Astrocyte of the hippocampus (primary cell): ENCODE measurements around the gene RASA3.
"Not testable (repeated sequence)": the region's sequence is repeated elsewhere in the genome, so short reads cannot be mapped to it uniquely, and the experiment has no call there.

ENCODE experiments used
- DNase-seq: peaks from one replicate; pipeline ENCODE4 v3.0.0; 2011; ENCODE audit warnings: low read depth, low spot score

Gene RASA3

DNA sequence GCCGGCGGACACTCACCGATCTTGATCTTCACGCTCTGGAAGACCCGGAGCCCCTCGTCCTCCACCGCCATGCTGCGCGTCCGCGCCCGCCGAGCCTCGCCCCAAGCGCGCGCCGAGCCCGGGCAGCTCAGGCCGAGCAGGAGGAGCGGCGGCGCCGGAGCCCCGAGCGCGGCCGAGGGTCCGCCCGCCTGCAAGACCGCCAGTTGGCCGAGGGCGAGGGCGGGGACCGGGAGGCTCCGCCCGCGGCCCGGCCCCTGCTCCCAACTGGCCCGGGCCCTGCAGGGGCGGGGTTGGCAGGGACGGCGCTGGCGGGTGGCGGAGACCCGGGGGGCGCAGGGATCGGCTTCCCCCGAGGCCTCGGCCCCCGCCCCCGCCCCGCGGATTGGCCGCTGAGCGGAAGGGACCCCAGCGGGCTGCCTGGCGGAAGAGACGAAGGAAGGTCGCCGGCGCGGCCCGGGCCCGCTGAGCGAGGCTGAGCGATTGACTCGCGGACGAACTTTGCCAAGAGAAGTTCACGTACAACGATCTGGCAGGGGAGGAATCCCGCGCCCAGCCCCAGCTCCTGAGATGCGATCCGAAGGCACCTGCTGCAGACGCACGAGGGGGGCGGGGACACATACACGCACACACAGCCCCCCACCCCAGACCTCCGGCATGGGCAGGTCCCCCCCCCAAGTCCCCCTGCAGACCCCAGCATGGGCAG, at the start of gene RASA3:
TSS of gene RASA3 (minus strand) at position 205 of the 703 bp plus-strand sequence. CDS start at position 71, 134 bp downstream.
- DNase-seq = peak; percentile 95

DNA sequence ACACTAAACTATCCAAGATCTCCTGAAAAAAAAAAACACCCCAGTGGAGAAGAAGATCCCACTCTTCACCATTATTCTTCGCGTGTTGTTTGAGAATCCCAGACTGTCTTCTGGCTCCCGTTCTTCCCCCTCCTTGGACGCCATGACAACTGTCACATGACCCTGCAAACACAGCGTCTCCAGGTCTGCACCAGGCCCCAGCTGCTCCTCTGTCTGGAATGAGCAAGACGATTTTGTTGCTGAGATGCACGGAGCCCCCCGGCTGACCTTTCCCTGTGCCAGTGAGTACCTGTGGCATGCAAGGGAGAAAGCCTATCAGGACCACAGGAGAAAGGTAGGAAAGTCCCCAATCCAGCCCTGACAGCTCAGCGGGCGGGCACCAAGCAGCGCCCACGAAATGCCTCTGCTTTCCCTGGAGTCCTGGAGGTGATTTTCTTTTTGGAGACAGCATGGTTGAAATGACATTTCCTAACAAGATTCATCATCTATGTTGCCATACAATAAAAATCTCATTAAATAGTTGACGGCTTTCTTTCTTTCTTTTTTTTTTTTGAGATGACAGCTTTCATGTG, 46.8 kb upstream of the RASA3 start, which contains the start of gene CFAP97D2:
TSS of gene CFAP97D2 (plus strand) at position 171 of the 572 bp plus-strand sequence. CDS start at position 245, 74 bp downstream.
- DNase-seq = no peak

- DNase-seq = no peak
Observed at GRCh38 chr13:114177245-114178010, 45.0 kb upstream of the RASA3 start.

- not testable (repeated sequence) for DNase-seq
Observed at GRCh38 chr13:114176359-114176902, 44.0 kb upstream of the RASA3 start.

DNA sequence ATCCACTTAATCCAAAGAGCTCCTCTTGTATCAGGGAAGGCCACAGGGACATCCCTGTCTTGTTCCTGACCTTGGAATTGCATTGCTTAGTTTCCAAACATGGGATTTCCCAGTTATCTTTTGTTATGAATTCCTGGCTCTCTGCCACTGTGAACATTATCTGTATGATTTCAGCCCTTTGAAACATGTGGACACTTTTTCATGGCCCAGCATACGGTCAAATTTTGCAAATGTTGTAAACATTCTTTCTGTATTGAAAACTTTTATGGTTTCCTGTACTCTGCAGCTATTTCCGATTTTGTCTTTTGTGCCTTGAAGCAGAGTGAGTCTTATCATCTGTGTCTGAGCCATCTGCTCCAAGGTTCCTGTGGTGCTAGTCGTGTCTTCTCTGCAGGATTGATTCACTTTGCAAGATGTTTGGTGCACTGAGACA, 42.1 kb upstream of the RASA3 start:
- no peak for DNase-seq

DNA sequence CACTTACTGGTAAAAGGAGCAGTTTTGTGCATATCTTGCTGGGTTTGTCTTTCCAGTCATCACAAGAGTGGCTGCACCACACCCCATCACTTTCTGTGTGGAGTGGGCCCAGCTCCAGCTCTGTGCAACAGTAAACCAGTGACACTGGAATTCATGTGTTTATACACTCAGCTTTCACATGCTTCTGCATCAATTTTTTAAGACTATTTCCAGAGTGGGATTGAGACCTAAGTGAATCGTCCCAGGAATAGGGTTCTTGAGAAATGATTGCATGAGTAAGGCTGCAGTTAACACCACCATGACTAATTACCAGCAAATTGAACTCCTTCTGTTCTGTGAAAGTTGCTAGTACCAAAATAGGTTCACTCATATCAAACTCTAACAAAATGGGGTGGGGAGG, 41.3 kb upstream of the RASA3 start:
- DNase-seq = no peak

GRCh38 chr13:114173272-114173671, 40.8 kb upstream of the RASA3 start:
- DNase-seq = no peak

DNA sequence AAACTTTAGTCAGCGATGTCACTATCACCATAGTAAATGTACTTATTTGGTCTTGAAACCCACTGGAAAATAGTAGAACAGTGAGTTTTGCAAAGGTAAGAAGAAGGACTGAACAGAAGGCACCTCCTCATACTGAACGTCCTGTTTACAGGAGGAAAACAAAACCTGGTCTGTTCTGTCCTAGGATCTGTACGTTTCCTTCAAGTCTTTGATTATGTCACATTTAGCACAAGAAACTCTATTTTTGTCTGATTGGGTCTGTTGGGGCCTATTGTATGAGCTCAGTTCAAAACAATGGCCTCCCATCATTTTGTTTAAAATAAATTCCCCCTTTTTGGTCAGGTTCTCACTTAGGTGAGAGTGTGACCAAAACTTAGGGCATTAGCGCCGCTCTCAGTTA, 35.5 kb upstream of the RASA3 start:
- no peak for DNase-seq

- peak; percentile 60 for DNase-seq
Observed at GRCh38 chr13:114167426-114167825, 35.0 kb upstream of the RASA3 start.

- DNase-seq = peak; percentile 68
Observed at GRCh38 chr13:114166381-114167131, 34.1 kb upstream of the RASA3 start.

DNA sequence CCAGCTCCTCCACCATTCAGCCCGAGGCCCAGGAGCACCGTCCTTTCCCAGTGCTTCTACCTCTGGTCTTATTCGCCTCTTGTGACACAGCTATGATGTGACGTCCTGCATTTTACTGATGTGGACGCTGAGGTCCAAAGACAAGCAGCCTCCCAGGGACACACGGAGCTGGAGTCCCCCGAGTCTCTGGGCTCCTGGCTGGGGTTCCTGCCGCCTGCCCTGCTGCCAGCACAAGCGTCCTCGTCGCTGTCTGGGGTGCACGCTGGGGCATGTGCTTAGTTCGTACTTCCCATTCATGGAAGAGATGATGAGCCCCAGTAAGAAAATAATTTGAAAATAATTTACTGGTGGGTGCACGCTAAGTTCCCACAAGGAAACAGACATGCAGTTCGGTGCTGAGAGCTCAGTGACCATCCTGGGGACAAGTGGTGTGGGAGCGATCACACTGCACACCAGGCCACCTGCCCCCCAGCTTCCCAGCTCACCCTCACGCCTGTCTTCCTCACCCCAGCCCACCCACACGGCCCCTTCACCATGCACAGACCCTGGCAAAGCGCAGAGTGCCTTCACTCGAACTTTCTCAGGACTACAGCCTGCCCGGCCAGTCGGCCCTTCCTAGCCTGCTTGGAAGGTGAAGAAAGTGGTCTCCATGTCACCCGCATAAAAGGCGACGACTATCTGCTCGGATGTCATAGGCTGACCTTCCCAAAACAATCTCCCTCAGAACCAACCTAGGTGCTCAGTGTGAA, 32.4 kb upstream of the RASA3 start:
- no peak for DNase-seq

DNA sequence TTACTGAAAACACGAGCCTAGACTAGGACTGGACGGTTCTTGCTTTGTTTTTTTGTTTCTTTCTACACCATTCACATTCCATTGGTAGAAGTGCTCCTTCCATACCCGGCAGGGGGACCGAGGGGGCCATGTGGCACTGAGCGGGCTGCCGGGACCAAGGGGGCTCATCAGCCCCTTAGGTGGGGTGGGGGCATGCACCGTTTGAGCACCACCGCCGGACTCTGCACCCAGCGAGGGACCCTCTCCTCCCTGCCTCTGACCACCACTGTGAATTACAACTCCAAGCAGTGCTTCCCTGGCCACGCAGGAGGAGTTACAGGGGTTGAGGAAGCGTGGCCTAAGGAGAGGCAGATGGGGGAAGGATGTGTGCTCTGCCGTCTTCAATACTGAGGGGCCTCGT, 31.6 kb upstream of the RASA3 start:
- no peak for DNase-seq

GRCh38 chr13:114162533-114162922, 30.1 kb upstream of the RASA3 start:
- no peak for DNase-seq

GRCh38 chr13:114161644-114162532, 29.5 kb upstream of the RASA3 start:
- no peak for DNase-seq

DNA sequence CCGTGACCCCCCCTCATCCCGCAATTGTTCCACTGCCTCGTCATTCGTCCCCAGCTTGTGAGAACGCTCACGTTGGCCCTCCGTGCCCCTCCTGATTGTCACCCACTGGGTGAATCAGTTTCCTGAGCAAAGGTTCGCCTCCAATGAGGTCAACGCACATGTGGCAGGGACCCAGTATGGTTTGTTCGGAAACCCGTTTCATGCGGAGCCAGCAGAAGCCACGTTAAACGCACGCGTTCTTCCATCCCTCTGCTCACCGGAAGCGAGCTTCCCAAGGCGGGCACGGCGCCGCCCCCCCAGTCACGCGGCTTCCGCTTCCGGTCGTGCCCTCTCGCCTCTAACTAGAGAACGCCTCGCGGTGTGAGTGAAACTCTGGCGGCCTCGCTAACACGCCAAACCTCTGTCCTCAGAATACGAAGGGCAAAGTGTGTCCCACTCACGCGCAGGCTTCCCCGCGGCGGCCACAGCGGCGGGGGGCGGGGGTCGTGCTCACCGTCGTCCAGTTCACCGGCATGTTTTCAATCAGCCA, 28.7 kb upstream of the RASA3 start:
- no peak for DNase-seq

DNA sequence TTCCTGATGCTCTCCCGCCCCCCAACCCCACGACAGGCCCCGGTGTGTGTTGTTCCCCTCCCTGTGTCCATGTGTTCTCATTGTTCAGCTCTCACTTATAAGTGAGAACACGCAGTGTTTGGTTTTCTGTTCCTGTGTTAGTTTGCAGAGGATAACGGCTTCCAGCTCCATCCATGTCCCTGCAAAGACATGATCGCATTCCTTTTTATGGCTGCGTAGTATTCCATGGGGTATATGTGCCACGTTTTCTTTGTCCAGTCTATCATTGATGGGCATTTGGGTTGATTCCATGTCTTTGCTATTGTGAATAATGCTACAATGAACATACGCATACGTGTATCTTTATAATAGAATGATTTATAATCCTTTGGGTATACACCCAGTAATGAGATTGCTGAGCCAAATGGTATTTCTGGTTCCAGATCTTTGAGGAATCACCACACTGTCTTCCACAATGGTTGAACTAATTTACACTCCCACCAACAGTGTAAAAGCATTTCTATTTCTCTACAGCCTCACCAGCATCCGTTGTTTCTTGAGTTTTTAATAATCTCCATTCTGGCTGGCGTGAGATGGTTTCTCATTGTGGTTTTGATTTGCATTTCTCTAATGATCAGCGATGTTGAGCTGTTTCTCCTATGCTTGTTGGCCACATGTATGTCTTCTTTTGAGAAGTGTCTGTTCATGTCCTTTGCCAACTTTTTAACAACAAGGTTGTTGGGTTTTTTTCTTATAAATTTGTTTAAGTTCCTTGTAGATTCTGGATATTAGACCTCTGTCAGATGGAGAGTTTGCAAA, 26.6 kb upstream of the RASA3 start:
- DNase-seq = not testable (repeated sequence)

- no peak for DNase-seq
Observed at GRCh38 chr13:114157869-114158495, 25.6 kb upstream of the RASA3 start.
